ENCODE measurements around the gene SLC24A4. TPM values are rescaled to one million over a fixed set of nuclear protein-coding genes. Genes with fewer than 3 reads are reported as not detected.

SLC24A4 gene
- total and polyA plus RNA-seq, 7 experiments from 2014 or later: 0.10 to 15.3 (median 2.1) TPM; not detected in 4

GRCh38 chr14:92493024-92493423, 170.1 kb downstream of the SLC24A4 start:
- Histone ChIP-seq H3K27ac (ENCODE audit: low read depth, low read length) (no peak overlapping the region), H3K36me3 (ENCODE audit: control insufficient read depth in 2 of 3, insufficient read depth in 3 of 3, low read length in 3 of 3) (no peaks in the 10 kb centered on the region), H3K9me3 (ENCODE audit: control insufficient read depth in 2 of 3, low read length in 3 of 3) (no peaks in the 10 kb centered on the region), H3K27me3 (ENCODE audit: control insufficient read depth in 2 of 2, insufficient read depth in 2 of 2, low read length in 2 of 2) (no peaks in the 10 kb centered on the region), H3K4me1 (ENCODE audit: control insufficient read depth in 2 of 2, insufficient read depth in 2 of 2, low read length in 2 of 2) (no peaks in the 10 kb centered on the region), H3K4me3 (ENCODE audit: low read length) (no peak overlapping the region)
- peaks cover 0 to 16% (median 0%) of the 10 kb centered on the region in 7 donors for H3K4me1 Mint-ChIP-seq
- H3K4me3 Mint-ChIP-seq: no peak overlapping the region
- ChIA-PET POLR2A (no interaction called here), CTCF (no interaction called here)
- peaks cover 0 to 1% (median 0%) of the 10 kb centered on the region in 11 donors for H3K9me3 Mint-ChIP-seq
- no peaks in the 10 kb centered on the region for H3K36me3 Mint-ChIP-seq
- peaks cover 0 to 14% (median under 1%) of the 10 kb centered on the region in 5 donors for H3K27me3 Mint-ChIP-seq
- ATAC-seq: no peak
- intact Hi-C loops (cut with micrococcal nuclease): no loop called here
- no peak overlapping the region for H3K27ac Mint-ChIP-seq
- DNase-seq: no peak

- H3K36me3 ChIP-seq (ENCODE audit: control insufficient read depth in 2 of 3, insufficient read depth in 3 of 3, low read length in 3 of 3): no peaks in the 10 kb centered on the region
- Mint-ChIP-seq H3K4me1 (peaks cover 0 to 14% (median 0%) of the 10 kb centered on the region in 7 donors), H3K36me3 (no peaks in the 10 kb centered on the region), H3K4me3 (no peak overlapping the region), H3K27ac (no peak overlapping the region), H3K9me3 (no peaks in the 10 kb centered on the region), H3K27me3 (peaks cover 0 to 14% (median 0%) of the 10 kb centered on the region in 5 donors)
- intact Hi-C loops (cut with micrococcal nuclease): no loop called here
- H3K4me1 ChIP-seq (ENCODE audit: control insufficient read depth in 2 of 2, insufficient read depth in 2 of 2, low read length in 2 of 2): no peaks in the 10 kb centered on the region
- no peak overlapping the region for H3K27ac ChIP-seq (ENCODE audit: low read depth, low read length)
- CTCF ChIA-PET: no interaction called here
- POLR2A ChIA-PET: no interaction called here
- H3K9me3 ChIP-seq (ENCODE audit: control insufficient read depth in 2 of 3, low read length in 3 of 3): no peaks in the 10 kb centered on the region
- DNase-seq (no peak), ATAC-seq (no peak)
- no peak overlapping the region for H3K4me3 ChIP-seq (ENCODE audit: low read length)
- no peaks in the 10 kb centered on the region for H3K27me3 ChIP-seq (ENCODE audit: control insufficient read depth in 2 of 2, insufficient read depth in 2 of 2, low read length in 2 of 2)
Observed at GRCh38 chr14:92493492-92493891, 170.5 kb downstream of the SLC24A4 start.

GRCh38 chr14:92494512-92494911, 171.5 kb downstream of the SLC24A4 start:
- CTCF ChIA-PET: no interaction called here
- DNase-seq: no peak
- Mint-ChIP-seq H3K9me3 (no peaks in the 10 kb centered on the region), H3K27ac (no peak overlapping the region), H3K4me1 (peaks cover 0 to 11% (median 0%) of the 10 kb centered on the region in 7 donors), H3K27me3 (peaks cover 0 to 14% (median 0%) of the 10 kb centered on the region in 5 donors), H3K36me3 (no peaks in the 10 kb centered on the region), H3K4me3 (no peak overlapping the region)
- Histone ChIP-seq H3K4me1 (ENCODE audit: control insufficient read depth in 2 of 2, insufficient read depth in 2 of 2, low read length in 2 of 2) (no peaks in the 10 kb centered on the region), H3K4me3 (ENCODE audit: low read length) (no peak overlapping the region), H3K27me3 (ENCODE audit: control insufficient read depth in 2 of 2, insufficient read depth in 2 of 2, low read length in 2 of 2) (no peaks in the 10 kb centered on the region), H3K27ac (ENCODE audit: low read depth, low read length) (no peak overlapping the region), H3K36me3 (ENCODE audit: control insufficient read depth in 2 of 3, insufficient read depth in 3 of 3, low read length in 3 of 3) (no peaks in the 10 kb centered on the region), H3K9me3 (ENCODE audit: control insufficient read depth in 2 of 3, low read length in 3 of 3) (no peaks in the 10 kb centered on the region)
- POLR2A ChIA-PET: interaction anchor here (1.0 kb wide), 1 partner anchor 44 kb away, joined by 3 read pairs; no protein-coding TSS in a partner anchor
- ATAC-seq: peak; percentile 22
- intact Hi-C loops (cut with micrococcal nuclease): no loop called here

GRCh38 chr14:92495027-92495426, 172.1 kb downstream of the SLC24A4 start:
- ChIA-PET CTCF (no interaction called here), POLR2A (no interaction called here)
- Histone ChIP-seq H3K4me1 (ENCODE audit: control insufficient read depth in 2 of 2, insufficient read depth in 2 of 2, low read length in 2 of 2) (no peaks in the 10 kb centered on the region), H3K27me3 (ENCODE audit: control insufficient read depth in 2 of 2, insufficient read depth in 2 of 2, low read length in 2 of 2) (no peaks in the 10 kb centered on the region), H3K4me3 (ENCODE audit: low read length) (no peak overlapping the region), H3K36me3 (ENCODE audit: control insufficient read depth in 2 of 3, insufficient read depth in 3 of 3, low read length in 3 of 3) (no peaks in the 10 kb centered on the region), H3K9me3 (ENCODE audit: control insufficient read depth in 2 of 3, low read length in 3 of 3) (no peaks in the 10 kb centered on the region), H3K27ac (ENCODE audit: low read depth, low read length) (no peak overlapping the region)
- no peaks in the 10 kb centered on the region for H3K36me3 Mint-ChIP-seq
- intact Hi-C loops (cut with micrococcal nuclease): no loop called here
- H3K4me1 Mint-ChIP-seq: peaks cover 0 to 8% (median 0%) of the 10 kb centered on the region in 7 donors
- no peaks in the 10 kb centered on the region for H3K9me3 Mint-ChIP-seq
- DNase-seq: no peak
- no peak overlapping the region for H3K27ac Mint-ChIP-seq
- peaks cover 0 to 12% (median 0%) of the 10 kb centered on the region in 5 donors for H3K27me3 Mint-ChIP-seq
- no peak overlapping the region for H3K4me3 Mint-ChIP-seq
- peak; percentile 67 for ATAC-seq

- Histone ChIP-seq H3K4me3 (ENCODE audit: low read length) (no peak overlapping the region), H3K27ac (ENCODE audit: low read depth, low read length) (no peak overlapping the region), H3K9me3 (ENCODE audit: control insufficient read depth in 2 of 3, low read length in 3 of 3) (no peaks in the 10 kb centered on the region), H3K36me3 (ENCODE audit: control insufficient read depth in 2 of 3, insufficient read depth in 3 of 3, low read length in 3 of 3) (no peaks in the 10 kb centered on the region), H3K4me1 (ENCODE audit: control insufficient read depth in 2 of 2, insufficient read depth in 2 of 2, low read length in 2 of 2) (no peaks in the 10 kb centered on the region), H3K27me3 (ENCODE audit: control insufficient read depth in 2 of 2, insufficient read depth in 2 of 2, low read length in 2 of 2) (no peaks in the 10 kb centered on the region)
- ChIA-PET POLR2A (no interaction called here), CTCF (interaction anchor here (0.9 kb wide), 1 partner anchor 9 kb away, joined by 3 read pairs; no protein-coding TSS in a partner anchor)
- DNase-seq (no peak), ATAC-seq (no peak)
- Mint-ChIP-seq H3K27ac (no peak overlapping the region), H3K9me3 (no peaks in the 10 kb centered on the region), H3K4me3 (no peak overlapping the region), H3K36me3 (no peaks in the 10 kb centered on the region), H3K27me3 (peaks cover 0 to 16% (median 0%) of the 10 kb centered on the region in 5 donors), H3K4me1 (peaks cover 0 to 9% (median 0%) of the 10 kb centered on the region in 7 donors)
- intact Hi-C loops (cut with micrococcal nuclease): no loop called here
Observed at GRCh38 chr14:92496191-92496857, 173.4 kb downstream of the SLC24A4 start.

- Histone ChIP-seq H3K27me3 (ENCODE audit: control insufficient read depth in 2 of 2, insufficient read depth in 2 of 2, low read length in 2 of 2) (no peaks in the 10 kb centered on the region), H3K36me3 (ENCODE audit: control insufficient read depth in 2 of 3, insufficient read depth in 3 of 3, low read length in 3 of 3) (no peaks in the 10 kb centered on the region), H3K27ac (ENCODE audit: low read depth, low read length) (no peak overlapping the region), H3K4me3 (ENCODE audit: low read length) (no peak overlapping the region), H3K9me3 (ENCODE audit: control insufficient read depth in 2 of 3, low read length in 3 of 3) (no peaks in the 10 kb centered on the region), H3K4me1 (ENCODE audit: control insufficient read depth in 2 of 2, insufficient read depth in 2 of 2, low read length in 2 of 2) (no peaks in the 10 kb centered on the region)
- H3K36me3 Mint-ChIP-seq: no peaks in the 10 kb centered on the region
- ChIA-PET POLR2A (no interaction called here), CTCF (no interaction called here)
- H3K4me1 Mint-ChIP-seq: peaks cover 0 to 5% (median 0%) of the 10 kb centered on the region in 7 donors
- intact Hi-C loops (cut with micrococcal nuclease): no loop called here
- H3K27me3 Mint-ChIP-seq: peaks cover 0 to 19% (median 0%) of the 10 kb centered on the region in 5 donors
- no peaks in the 10 kb centered on the region for H3K9me3 Mint-ChIP-seq
- ATAC-seq: no peak
- H3K4me3 Mint-ChIP-seq: no peak overlapping the region
- no peak overlapping the region for H3K27ac Mint-ChIP-seq
- DNase-seq: no peak
Observed at GRCh38 chr14:92497391-92497790, 174.4 kb downstream of the SLC24A4 start.

- peaks cover 0 to 8% (median 0%) of the 10 kb centered on the region in 7 donors for H3K4me1 Mint-ChIP-seq
- no peak overlapping the region for H3K4me3 ChIP-seq (ENCODE audit: low read length)
- no peak overlapping the region for H3K27ac ChIP-seq (ENCODE audit: low read depth, low read length)
- DNase-seq (no peak), ATAC-seq (no peak)
- no peaks in the 10 kb centered on the region for H3K9me3 Mint-ChIP-seq
- H3K4me3 Mint-ChIP-seq: no peak overlapping the region
- no peaks in the 10 kb centered on the region for H3K4me1 ChIP-seq (ENCODE audit: control insufficient read depth in 2 of 2, insufficient read depth in 2 of 2, low read length in 2 of 2)
- H3K9me3 ChIP-seq (ENCODE audit: control insufficient read depth in 2 of 3, low read length in 3 of 3): no peaks in the 10 kb centered on the region
- no peaks in the 10 kb centered on the region for H3K36me3 ChIP-seq (ENCODE audit: control insufficient read depth in 2 of 3, insufficient read depth in 3 of 3, low read length in 3 of 3)
- intact Hi-C loops (cut with micrococcal nuclease): no loop called here
- ChIA-PET POLR2A (no interaction called here), CTCF (interaction anchor here (0.6 kb wide), 1 partner anchor 527 kb away, joined by 3 read pairs; no protein-coding TSS in a partner anchor)
- peaks cover 0 to 3% (median 0%) of the 10 kb centered on the region in 5 donors for H3K36me3 Mint-ChIP-seq
- H3K27ac Mint-ChIP-seq: no peak overlapping the region
- no peaks in the 10 kb centered on the region for H3K27me3 ChIP-seq (ENCODE audit: control insufficient read depth in 2 of 2, insufficient read depth in 2 of 2, low read length in 2 of 2)
- peaks cover 0 to 18% (median 0%) of the 10 kb centered on the region in 5 donors for H3K27me3 Mint-ChIP-seq
Observed at GRCh38 chr14:92499234-92499633, 176.3 kb downstream of the SLC24A4 start.

Data from naive thymus-derived CD4-positive, alpha-beta T cell (primary cell).